GM21825 (cell line): ENCODE measurements around the gene ANP32D.
"Not testable (repeated sequence)": the region's sequence is repeated elsewhere in the genome, so short reads cannot be mapped to it uniquely, and the experiment has no call there.

Experiments
- ATAC-seq: cut with Tn5 transposase; IDR thresholded peaks from one replicate; pipeline ENCODE4 v1.9.1; 2021; ENCODE audit warnings: mild to moderate bottlenecking, moderate library complexity; ENCODE audit not compliant: unreplicated experiment

The ANP32D gene

GRCh38 chr12:48489456-48489855 is 17.1 kb downstream of the ANP32D start:
- not testable (repeated sequence) for ATAC-seq

GRCh38 chr12:48500281-48500680 is 27.9 kb downstream of the ANP32D start:
- ATAC-seq, result not testable (repeated sequence)

- not testable (repeated sequence) for ATAC-seq
Observed at GRCh38 chr12:48506836-48507235, 34.5 kb downstream of the ANP32D start.

- no peak for ATAC-seq
Observed at GRCh38 chr12:48508987-48509386, 36.6 kb downstream of the ANP32D start.

GRCh38 chr12:48510111-48510510 is 37.8 kb downstream of the ANP32D start:
- ATAC-seq, result no peak

- ATAC-seq, result peak; percentile 94
Observed at GRCh38 chr12:48512855-48513254, 40.5 kb downstream of the ANP32D start.

- ATAC-seq, result no peak
Observed at GRCh38 chr12:48514728-48515127, 42.4 kb downstream of the ANP32D start.

- ATAC-seq, result not testable (repeated sequence)
Observed at GRCh38 chr12:48520381-48520780, 48.0 kb downstream of the ANP32D start.
